GM12801 (cell line): Measurements from ENCODE around the gene FGF22.

Experiments used
- CTCF ChIP-seq: IDR thresholded peaks from one replicate; pipeline ENCODE4 v1.5.1; 2011; ENCODE audit warnings: control low read depth; ENCODE audit not compliant: insufficient read length; ENCODE audit errors: extremely low read depth

The FGF22 gene

GRCh38 chr19:653425-653824 lies 13.7 kb downstream of the FGF22 start:
- no peak for TF ChIP-seq CTCF

- TF ChIP-seq CTCF: no peak
Measured at GRCh38 chr19:655691-656090, 16.0 kb downstream of the FGF22 start.

- TF ChIP-seq CTCF: no peak
Measured at GRCh38 chr19:656751-657559, 17.3 kb downstream of the FGF22 start.

- no peak for TF ChIP-seq CTCF
Measured at GRCh38 chr19:657611-658010, 17.9 kb downstream of the FGF22 start.

GRCh38 chr19:658059-658839 lies 18.6 kb downstream of the FGF22 start:
- no peak for TF ChIP-seq CTCF

- no peak for TF ChIP-seq CTCF
Measured at GRCh38 chr19:658916-659839, 19.5 kb downstream of the FGF22 start.
